Mammary epithelial cell (primary cell): Measurements from ENCODE around the gene PHF13.

Experiments
- CTCF ChIP-seq, 2 donors: IDR thresholded peaks in 1 of 2; conservative IDR thresholded peaks in 1 of 2; 2 replicates each; pipeline ENCODE4 v1.5.1; 2011 to 2012; ENCODE audit warnings: inconsistent platforms in 2 of 2, low read length in 2 of 2, mild to moderate bottlenecking in 2 of 2, control low read depth in 1 of 2, low read depth in 1 of 2; ENCODE audit not compliant: insufficient read depth in 1 of 2; ENCODE audit errors: extremely low read depth in 1 of 2
- EZH2 ChIP-seq: IDR thresholded peaks from 2 replicates; pipeline ENCODE4 v1.6.1; 2012; ENCODE audit warnings: low read length, inconsistent platforms, borderline replicate concordance

- TF ChIP-seq CTCF (conservative IDR thresholded peaks at IDR 0.05 in 1 of 2, IDR thresholded peaks at IDR 0.05 in 1 of 2; ENCODE audit: extremely low read depth in 1 of 2, insufficient read depth in 1 of 2, low read depth in 1 of 2, low read length in 2 of 2) (no peak), EZH2 (no peak)
These were observed 42.5 kb upstream of the PHF13 start for GRCh38 chr1:6570987-6571386.
